ENCODE measurements around the gene RAB10. TPM values are rescaled to one million over a fixed set of nuclear protein-coding genes. Genes with fewer than 3 reads are reported as not detected.

RAB10 gene
- total RNA-seq, 4 donors from 2014 or later = 89.5 to 140 (median 134) TPM

DNA sequence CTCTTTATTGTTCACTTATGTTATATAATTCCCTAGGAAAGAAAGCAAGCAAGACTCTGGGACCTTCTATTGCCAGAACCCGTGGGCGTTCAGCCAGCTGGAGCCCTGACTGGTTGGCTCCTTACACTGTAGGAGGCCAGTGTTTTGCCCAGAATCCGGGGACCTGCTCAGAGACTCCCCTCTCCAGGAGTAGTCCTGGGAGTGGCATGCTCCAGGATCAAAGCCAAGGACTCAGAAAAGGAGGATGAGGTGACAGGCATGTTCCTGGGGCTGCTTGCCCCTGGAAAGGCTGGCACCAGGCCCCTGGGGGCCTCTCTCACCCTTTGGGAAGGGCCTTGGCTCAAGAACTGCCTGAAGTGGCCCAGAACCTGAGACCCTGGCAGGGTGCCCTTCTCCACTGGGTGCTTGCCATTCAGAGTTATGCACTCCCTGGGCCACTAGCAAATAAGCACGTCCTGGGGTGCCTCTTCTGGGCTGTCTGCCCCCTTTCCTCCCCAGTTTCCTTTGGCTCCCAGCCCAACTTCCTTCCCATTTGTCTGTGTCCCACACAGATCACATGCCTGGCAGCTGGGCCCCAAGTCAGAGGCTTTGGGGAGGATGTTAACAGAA is 32.0 kb upstream of the RAB10 start:
- intact Hi-C loops (cut with DNase I) = no loop called here
- no peaks in the 10 kb centered on the region for H3K36me3 ChIP-seq
- TF ChIP-seq POLR2A (IDR thresholded peaks at IDR 0.05) = no peak
- TF ChIP-seq, protein P1, sequence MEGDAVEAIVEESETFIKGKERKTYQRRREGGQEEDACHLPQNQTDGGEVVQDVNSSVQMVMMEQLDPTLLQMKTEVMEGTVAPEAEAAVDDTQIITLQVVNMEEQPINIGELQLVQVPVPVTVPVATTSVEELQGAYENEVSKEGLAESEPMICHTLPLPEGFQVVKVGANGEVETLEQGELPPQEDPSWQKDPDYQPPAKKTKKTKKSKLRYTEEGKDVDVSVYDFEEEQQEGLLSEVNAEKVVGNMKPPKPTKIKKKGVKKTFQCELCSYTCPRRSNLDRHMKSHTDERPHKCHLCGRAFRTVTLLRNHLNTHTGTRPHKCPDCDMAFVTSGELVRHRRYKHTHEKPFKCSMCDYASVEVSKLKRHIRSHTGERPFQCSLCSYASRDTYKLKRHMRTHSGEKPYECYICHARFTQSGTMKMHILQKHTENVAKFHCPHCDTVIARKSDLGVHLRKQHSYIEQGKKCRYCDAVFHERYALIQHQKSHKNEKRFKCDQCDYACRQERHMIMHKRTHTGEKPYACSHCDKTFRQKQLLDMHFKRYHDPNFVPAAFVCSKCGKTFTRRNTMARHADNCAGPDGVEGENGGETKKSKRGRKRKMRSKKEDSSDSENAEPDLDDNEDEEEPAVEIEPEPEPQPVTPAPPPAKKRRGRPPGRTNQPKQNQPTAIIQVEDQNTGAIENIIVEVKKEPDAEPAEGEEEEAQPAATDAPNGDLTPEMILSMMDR (IDR thresholded peaks at IDR 0.05) = no peak
- no peak overlapping the region for H3K4me3 ChIP-seq (replicated peaks in 1 of 3)
- H3K4me1 ChIP-seq = peaks cover 31 to 36% of the 10 kb centered on the region in 2 donors
- H3K27ac ChIP-seq = peak overlapping the region; percentile 77 to 93 (median 86)
- DNase-seq = peak; percentile 99
- H3K9me3 ChIP-seq = no peaks in the 10 kb centered on the region
- 3 to 6% methylated on average over 4 of the region's 4 CpGs for WGBS, 2 donors
- no peaks in the 10 kb centered on the region for H3K27me3 ChIP-seq

DNA sequence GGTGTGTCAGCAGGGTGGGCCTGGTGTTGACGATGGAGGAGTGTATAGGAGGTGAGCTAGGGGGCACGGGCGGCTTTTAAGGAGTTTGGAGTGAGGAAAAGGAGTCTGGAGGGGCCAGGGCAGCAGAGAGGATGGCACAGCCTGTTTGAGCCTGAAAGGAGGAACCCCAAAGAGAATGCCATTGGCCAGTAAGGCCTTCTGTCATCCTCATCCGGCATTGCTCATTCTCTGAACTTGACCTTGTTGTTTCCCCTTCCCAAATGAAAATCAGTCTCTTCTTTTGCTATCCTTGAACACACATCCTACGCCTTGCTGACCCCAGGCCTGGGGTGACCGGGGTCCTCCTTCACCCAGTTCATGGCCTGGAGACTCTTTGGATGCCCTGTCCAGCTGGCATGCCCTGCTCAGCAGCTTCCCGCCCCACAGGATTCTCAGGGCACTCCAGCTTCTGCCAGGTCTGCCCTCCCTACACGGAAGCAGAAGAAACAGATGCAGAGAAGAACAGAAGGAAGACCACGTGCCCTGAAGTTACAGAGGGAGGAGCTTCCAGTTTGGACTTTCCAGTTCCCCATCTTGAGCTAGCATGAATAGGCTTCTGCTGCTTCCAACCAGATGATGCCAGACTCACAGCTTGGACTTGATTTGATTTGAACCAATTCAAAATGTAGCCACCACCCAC is 31.1 kb upstream of the RAB10 start:
- DNase-seq = peak; percentile 57 to 65
- no peaks in the 10 kb centered on the region for H3K36me3 ChIP-seq
- intact Hi-C loops (cut with DNase I) = no loop called here
- H3K9me3 ChIP-seq = no peaks in the 10 kb centered on the region
- no peak overlapping the region for H3K4me3 ChIP-seq (replicated peaks in 1 of 3)
- peaks cover 28 to 32% of the 10 kb centered on the region in 2 donors for H3K4me1 ChIP-seq
- TF ChIP-seq, protein P1 (IDR thresholded peaks at IDR 0.05) = no peak
- 66 to 72% methylated on average over 9 of the region's 9 CpGs for whole genome bisulfite sequencing, 2 donors
- H3K27me3 ChIP-seq = no peaks in the 10 kb centered on the region
- H3K27ac ChIP-seq = peak overlapping the region; percentile 77 to 93 (median 86)

DNA sequence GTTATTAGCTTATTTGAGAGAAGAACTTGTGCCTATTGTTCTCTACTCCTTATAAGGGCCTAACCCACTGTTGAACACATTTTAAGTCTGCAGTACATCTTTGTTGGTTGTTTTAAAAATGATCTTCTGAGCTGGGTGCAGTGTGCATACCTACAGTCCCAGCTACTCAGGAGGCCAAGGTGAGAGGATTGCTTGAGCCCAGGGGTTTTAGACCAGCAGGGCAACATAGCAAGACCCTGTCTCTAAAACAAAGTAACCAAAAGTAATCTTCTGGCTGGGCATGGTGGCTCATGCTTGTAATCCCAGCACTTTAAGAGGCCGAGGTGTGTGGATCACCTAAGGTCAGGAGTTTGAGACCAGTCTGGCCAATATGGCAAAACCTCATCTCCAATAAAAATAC is 25.8 kb upstream of the RAB10 start:
- H3K4me1 ChIP-seq = peaks cover 29% of the 10 kb centered on the region in 2 donors
- no peaks in the 10 kb centered on the region for H3K9me3 ChIP-seq
- no peak for TF ChIP-seq POLR2A (IDR thresholded peaks at IDR 0.05)
- TF ChIP-seq, protein P1 (IDR thresholded peaks at IDR 0.05) = no peak
- H3K27ac ChIP-seq = peak overlapping the region in 1 of 3 donors; percentile 0
- H3K4me3 ChIP-seq (replicated peaks in 1 of 3) = no peak overlapping the region
- H3K27me3 ChIP-seq = no peaks in the 10 kb centered on the region
- no peak for DNase-seq
- no peaks in the 10 kb centered on the region for H3K36me3 ChIP-seq
- WGBS, 2 donors = 92 to 100% methylated on average over 1 of the region's 1 CpG
- intact Hi-C loops (cut with DNase I) = no loop called here

DNA sequence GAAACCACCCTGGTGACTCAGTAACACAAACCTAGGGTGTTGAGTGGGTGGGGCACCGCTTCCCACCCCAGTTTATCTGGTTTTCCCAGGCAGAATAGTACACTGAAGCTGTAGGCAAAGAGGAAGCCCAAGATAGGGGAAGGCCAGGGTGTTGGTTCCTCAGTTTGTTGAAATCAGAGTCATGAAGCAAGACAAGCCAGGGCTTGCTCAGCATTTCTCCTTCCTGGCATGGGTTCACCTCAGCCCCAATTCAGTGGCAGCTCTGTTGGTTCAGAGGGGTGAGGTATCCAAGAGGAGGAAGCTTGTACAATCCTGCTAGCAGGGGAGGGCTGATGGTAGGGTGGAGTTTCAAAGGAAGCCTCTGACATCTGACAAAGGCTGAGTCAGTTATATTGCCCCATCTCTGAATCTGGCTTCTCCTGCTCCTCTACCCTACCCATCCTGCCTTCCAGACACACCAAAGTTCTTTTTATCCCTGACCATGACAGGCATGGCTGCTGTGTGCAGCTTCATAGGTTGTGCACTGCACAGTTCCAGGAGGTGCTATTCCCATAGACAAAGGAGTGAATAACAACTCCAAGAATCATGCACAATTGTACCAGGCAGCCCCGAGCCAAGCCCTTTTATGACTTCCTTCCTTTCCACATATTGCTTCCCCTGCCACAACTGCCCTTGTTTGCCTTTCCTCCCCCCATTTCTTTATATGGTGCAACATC is 24.9 kb upstream of the RAB10 start:
- DNase-seq = peak; percentile 63 to 69

More for the DNA sequence above, 24.9 kb upstream of the RAB10 start:
- Histone ChIP-seq H3K27me3 (no peaks in the 10 kb centered on the region), H3K4me1 (peaks cover 36% of the 10 kb centered on the region in 2 donors), H3K9me3 (no peaks in the 10 kb centered on the region), H3K4me3 (replicated peaks in 1 of 3) (no peak overlapping the region), H3K27ac (peak overlapping the region in 2 of 3 donors; percentile 36 to 59), H3K36me3 (no peaks in the 10 kb centered on the region)
- intact Hi-C loops (cut with DNase I) = no loop called here
- WGBS, 2 donors = 81 to 85% methylated on average over 2 of the region's 2 CpGs
- no peak for TF ChIP-seq POLR2A (IDR thresholded peaks at IDR 0.05)
- TF ChIP-seq, protein P1 (IDR thresholded peaks at IDR 0.05) = no peak

Data from thyroid gland (tissue), 4 donors.